Lower leg skin (tissue), 4 donors: Measurements from ENCODE around the gene TES. TPM values are rescaled to one million over a fixed set of nuclear protein-coding genes. Genes with fewer than 3 reads are reported as not detected.

Source experiments
- DNase-seq, 2 donors: peaks; one replicate each; pipeline ENCODE4 v3.0.0-alpha.2; 2019; ENCODE audit warnings: low spot score in 2 of 2
- H3K4me3 ChIP-seq: fragments of 200-600 bp; sonication (generic); 2 replicates; pipeline ENCODE4 v1.5.1; 2017; ENCODE audit warnings: mild to moderate bottlenecking, low read depth; ENCODE audit not compliant: poor library complexity, severe bottlenecking
- CTCF ChIP-seq, 3 donors: fragments of 450-650 bp; IDR thresholded peaks; one replicate each; pipeline ENCODE4 v1.5.1; 2016; ENCODE audit warnings: antibody characterized with exemption in 3 of 3, mild to moderate bottlenecking in 3 of 3, moderate library complexity in 2 of 3
- POLR2A ChIP-seq, 2 donors: fragments of 450-650 bp; IDR thresholded peaks; one replicate each; pipeline ENCODE4 v1.6.1; 2016 to 2017; ENCODE audit warnings: antibody characterized with exemption in 2 of 2, mild to moderate bottlenecking in 1 of 2, moderate library complexity in 1 of 2
- WGBS, 2 donors: methylation state at CpG; one replicate each; pipeline ENCODE4 v1.1.5; 2018; 5-methylcytosine and 5-hydroxymethylcytosine counted together
- intact Hi-C: fragments of 100-400 bp; cut with DNase I; formaldehyde crosslinking; loops from one replicate; pipeline ENCODE4 v1.15.0; 2023; ENCODE audit warnings: low total_unique reads
- total RNA-seq, 4 donors: library from RNA; depleted of rRNA; stranded (reverse); fragments of >200 nt; gene quantifications; one replicate each; pipeline ENCODE4 v1.1.0, GENCODE V29; 2016

Gene TES
- total RNA-seq, 4 donors from 2014 or later, result 34.1 to 61.5 (median 46.5) TPM

DNA sequence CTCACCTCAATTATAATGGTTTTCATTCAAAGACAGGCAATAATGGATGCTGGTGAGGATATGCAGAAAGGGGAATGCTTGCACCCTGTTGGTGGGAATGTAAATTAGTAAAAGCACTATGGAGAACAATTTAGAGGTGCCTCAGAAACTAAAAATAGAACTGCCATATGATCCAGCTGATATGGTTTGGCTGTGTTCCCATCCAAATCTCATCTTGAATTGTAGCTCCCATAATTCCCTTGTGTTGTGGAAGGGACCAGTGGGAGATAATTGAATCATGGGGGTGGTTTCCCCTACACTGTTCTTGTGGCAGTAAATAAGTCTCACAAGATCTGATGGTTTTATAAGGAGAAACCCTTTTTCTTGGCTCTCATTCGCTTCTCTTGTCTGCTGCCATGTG, 87.7 kb downstream of the TES start:
- no peak for DNase-seq
- intact Hi-C loops, result no loop called here
- TF ChIP-seq CTCF (IDR thresholded peaks at IDR 0.05) (no peak), POLR2A (IDR thresholded peaks at IDR 0.05) (no peak)
- no peak overlapping the region for H3K4me3 ChIP-seq
- 96 to 97% methylated on average over 1 of the region's 1 CpG for WGBS, 2 donors

DNA sequence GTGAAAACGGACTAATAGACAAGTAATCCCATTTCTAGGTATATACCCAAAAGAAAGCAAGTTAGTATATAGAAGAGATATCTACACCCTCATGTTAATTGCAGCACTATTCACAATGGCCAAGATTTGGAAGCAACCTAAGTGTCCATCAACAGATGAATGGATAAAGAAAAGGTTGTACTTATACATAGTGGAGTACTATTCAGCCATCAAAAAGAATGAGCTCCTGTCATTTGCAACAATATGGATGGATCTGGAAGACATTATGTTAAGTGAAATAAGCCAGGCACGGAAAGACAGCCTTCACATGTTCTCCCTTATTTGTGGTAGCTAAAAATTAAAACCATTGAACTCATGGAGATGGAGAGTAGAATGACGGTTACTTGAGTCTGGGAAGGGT, 88.2 kb downstream of the TES start:
- no peak for DNase-seq
- 92 to 95% methylated on average over 3 of the region's 3 CpGs for WGBS, 2 donors
- no peak overlapping the region for H3K4me3 ChIP-seq
- intact Hi-C loops, result no loop called here
- TF ChIP-seq CTCF (IDR thresholded peaks at IDR 0.05) (no peak), POLR2A (IDR thresholded peaks at IDR 0.05) (no peak)

DNA sequence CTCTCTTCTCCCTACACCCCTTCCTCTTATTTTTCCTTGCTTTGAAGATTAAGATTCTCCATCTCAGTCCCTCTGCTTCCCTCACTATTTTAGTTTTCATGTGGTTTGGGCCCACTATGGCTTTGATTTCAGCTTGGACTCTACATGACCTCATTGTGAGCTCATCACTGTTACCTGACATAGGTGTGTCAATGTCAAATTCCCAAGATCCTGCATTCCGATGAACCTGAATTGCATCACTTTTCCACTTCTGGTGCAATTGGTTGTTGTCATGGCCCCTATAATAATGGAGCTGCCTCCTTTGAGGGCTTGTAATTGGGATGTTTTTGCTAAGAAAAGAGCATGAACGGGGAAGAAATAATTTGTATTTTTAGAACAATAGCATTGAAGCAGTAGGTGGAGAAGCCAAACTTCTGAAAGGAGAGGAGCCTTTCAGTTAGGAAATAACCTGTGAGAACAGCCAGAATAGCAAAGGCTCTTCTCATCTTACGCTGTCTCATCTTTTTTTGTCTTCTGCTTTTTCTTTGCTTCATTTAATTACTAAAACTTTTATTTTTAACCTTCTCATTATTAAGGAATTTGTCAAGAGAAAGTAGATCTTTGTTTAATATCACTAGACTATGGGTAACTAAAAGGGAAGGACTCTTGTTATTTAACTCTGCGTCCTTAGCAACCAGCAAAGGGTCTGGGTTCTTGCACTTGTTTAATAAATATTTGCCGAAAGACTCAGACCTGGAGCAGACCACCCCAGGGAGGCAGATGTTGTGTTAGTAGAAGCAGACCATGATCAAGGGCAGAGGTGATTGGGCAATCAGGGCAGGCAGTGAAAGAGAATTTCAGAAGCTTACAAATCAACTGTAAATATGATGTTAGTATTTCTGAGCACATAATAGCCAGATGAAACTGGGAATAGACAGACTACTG, 95.4 kb downstream of the TES start:
- intact Hi-C loops, result no loop called here
- WGBS, 2 donors, result 80 to 81% methylated on average over 5 of the region's 5 CpGs
- no peak overlapping the region for H3K4me3 ChIP-seq
- TF ChIP-seq CTCF (IDR thresholded peaks at IDR 0.05) (no peak), POLR2A (IDR thresholded peaks at IDR 0.05) (no peak)
- DNase-seq, result no peak

DNA sequence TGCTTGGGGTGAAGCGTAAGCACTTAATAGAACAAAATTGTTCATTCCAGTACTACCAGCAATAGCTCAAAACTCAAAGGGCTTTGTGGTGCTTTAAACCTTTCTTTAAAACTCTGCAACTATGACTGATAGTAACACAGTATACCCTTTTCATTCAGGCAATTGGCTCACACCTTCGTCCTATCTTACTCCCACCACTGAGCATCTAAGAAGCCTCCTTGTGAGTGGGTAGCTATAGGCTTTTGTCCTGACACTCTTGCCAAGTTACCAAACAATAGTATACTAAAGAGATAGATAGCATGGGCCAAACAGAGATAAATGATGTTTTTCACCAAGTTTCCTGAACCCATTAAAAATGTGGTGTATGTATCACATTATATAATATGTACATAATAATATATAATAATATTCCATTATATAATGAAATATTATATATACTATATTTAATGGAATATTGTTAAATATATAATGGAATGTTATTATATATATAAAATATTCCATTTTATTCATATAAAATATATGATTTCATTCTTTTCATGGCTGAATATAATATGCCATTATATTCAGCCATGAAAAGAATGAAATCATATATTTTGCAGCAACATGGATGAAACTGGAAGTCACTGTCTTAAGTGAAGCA, 96.2 kb downstream of the TES start:
- 83 to 84% methylated on average over 2 of the region's 2 CpGs for WGBS, 2 donors
- intact Hi-C loops, result no loop called here
- TF ChIP-seq CTCF (IDR thresholded peaks at IDR 0.05) (no peak), POLR2A (IDR thresholded peaks at IDR 0.05) (no peak)
- no peak overlapping the region for H3K4me3 ChIP-seq
- DNase-seq, result no peak

DNA sequence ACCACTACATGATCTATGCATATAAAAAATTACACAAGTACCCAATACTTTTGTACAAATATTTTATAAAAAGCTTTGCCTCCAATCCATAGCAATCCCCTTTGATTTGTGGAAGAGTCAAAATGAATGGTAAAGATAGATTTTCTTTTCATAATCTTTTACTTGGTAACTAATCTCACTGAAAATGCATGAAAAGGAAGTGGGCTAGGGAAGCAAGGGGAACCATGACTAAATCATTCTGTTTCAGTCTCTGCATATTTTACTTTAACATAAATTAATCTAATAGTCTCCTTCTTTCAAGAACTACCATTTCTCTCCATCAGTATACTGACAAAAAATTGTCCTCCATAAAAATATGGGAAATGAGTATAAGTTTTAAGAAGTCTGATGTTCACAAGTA, 96.9 kb downstream of the TES start:
- DNase-seq, result no peak
- no peak overlapping the region for H3K4me3 ChIP-seq
- intact Hi-C loops, result no loop called here
- TF ChIP-seq CTCF (IDR thresholded peaks at IDR 0.05) (no peak), POLR2A (IDR thresholded peaks at IDR 0.05) (no peak)

Other genes starting within 250 kb of the TES start
- under 1 TPM; 0.29 to 0.81 (median 0.38) TPM for gene TFEC, start 179.8 kb upstream of the TES start, total RNA-seq